Uterus (tissue), 4 donors: ENCODE data around the gene INAFM1. TPM values are rescaled to one million over a fixed set of nuclear protein-coding genes. Genes with fewer than 3 reads are reported as not detected.
"Not testable (repeated sequence)": the region's sequence is repeated elsewhere in the genome, so short reads cannot be mapped to it uniquely, and the experiment has no call there.

Experiments
- DNase-seq, 2 donors: peaks; one replicate each; pipeline ENCODE4 v3.0.0-alpha.2; 2019 to 2020
- H3K27ac ChIP-seq, 2 donors: fragments of 200-600 bp; sonication (generic); 1 replicate in 1 of 2; 2 replicates in 1 of 2; pipeline ENCODE4 v1.5.1; 2016 to 2018
- H3K27me3 ChIP-seq, 2 donors: fragments of 200-600 bp; sonication (generic); one replicate each; pipeline ENCODE4 v1.5.1; 2018 to 2019; ENCODE audit warnings: control low read depth in 1 of 2
- H3K36me3 ChIP-seq, 2 donors: fragments of 200-600 bp; sonication (generic); one replicate each; pipeline ENCODE4 v1.5.1; 2019; ENCODE audit warnings: control low read depth in 1 of 2
- H3K4me1 ChIP-seq, 2 donors: fragments of 200-600 bp; sonication (generic); one replicate each; pipeline ENCODE4 v1.5.1; 2018 to 2019; ENCODE audit warnings: control low read depth in 1 of 2
- H3K4me3 ChIP-seq, 2 donors: fragments of 200-600 bp; sonication (generic); 1 replicate in 1 of 2; 2 replicates in 1 of 2; pipeline ENCODE4 v1.5.1; 2018 to 2019; ENCODE audit warnings: mild to moderate bottlenecking in 1 of 2
- H3K9me3 ChIP-seq, 2 donors: fragments of 200-600 bp; sonication (generic); one replicate each; pipeline ENCODE4 v1.5.1; 2019; ENCODE audit warnings: control low read depth in 1 of 2
- POLR2A ChIP-seq, 2 donors: fragments of 450-650 bp; IDR thresholded peaks; one replicate each; pipeline ENCODE4 v1.6.1; 2016; ENCODE audit warnings: antibody characterized with exemption in 2 of 2, mild to moderate bottlenecking in 1 of 2, moderate library complexity in 1 of 2
- intact Hi-C: fragments of 100-400 bp; cut with DNase I; formaldehyde crosslinking; loops from one replicate; pipeline ENCODE4 v1.15.1; 2023; ENCODE audit warnings: low total_unique reads
- total RNA-seq, 4 donors: library from RNA; depleted of rRNA in 3 of 4; stranded (reverse); fragments of >200 nt in 3 of 4; gene quantifications; one replicate each; pipeline versions ENCODE4 v1.1.0 to v1.2.4, GENCODE V29; 2014 to 2023
- TF ChIP-seq, protein P1 (sequence below), 4 experiments: fragments of 200-600 bp in 2 of 4; fragments of 450-650 bp in 2 of 4; sonication (generic) in 2 of 4; IDR thresholded peaks; one replicate each; pipeline ENCODE4 v1.5.1; 2016 to 2019; ENCODE audit warnings: antibody characterized with exemption in 4 of 4, mild to moderate bottlenecking in 2 of 4, moderate library complexity in 1 of 4
- donor health status: DM: yes; HTN: yes; CAD: no.

Gene INAFM1
- total RNA-seq, 4 donors from 2014 or later, result 2.8 to 39.5 (median 13.5) TPM

DNA sequence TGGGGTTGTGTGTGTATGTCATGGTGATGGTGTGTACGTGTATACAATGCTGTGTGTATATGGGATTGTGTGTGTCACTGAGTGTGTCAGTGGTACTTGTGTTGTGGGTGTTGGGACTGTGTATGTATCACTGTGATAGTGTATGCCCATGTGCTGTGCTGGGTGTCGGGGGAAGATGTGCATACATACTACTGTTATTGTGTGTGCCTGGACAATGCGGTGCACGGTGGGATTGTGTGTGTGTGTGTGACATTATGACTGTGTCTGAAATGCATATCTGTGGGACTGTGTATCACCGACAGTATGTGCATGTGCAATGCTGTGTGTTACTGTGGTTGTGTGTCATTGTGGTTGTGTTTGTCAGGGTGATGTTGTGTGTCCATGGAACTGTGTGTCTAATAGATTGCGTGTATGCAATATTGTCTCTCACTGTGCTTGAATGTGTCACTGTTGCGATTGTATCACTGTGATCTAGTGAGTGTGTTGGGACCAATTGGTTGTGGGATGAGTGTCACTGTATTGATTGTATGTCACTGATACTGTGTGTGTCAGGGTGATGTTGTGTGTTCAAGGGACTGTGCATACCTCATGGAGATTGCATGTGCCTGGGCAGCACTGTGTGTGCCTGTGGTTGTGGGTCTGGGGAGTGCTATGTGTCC is 32.6 kb upstream of the INAFM1 start:
- intact Hi-C loops, result no loop called here
- H3K9me3 ChIP-seq, result no peaks in the 10 kb centered on the region
- H3K4me3 ChIP-seq, result no peak overlapping the region
- H3K36me3 ChIP-seq, result no peaks in the 10 kb centered on the region
- no peak for TF ChIP-seq POLR2A (IDR thresholded peaks at IDR 0.05)
- TF ChIP-seq, protein P1, sequence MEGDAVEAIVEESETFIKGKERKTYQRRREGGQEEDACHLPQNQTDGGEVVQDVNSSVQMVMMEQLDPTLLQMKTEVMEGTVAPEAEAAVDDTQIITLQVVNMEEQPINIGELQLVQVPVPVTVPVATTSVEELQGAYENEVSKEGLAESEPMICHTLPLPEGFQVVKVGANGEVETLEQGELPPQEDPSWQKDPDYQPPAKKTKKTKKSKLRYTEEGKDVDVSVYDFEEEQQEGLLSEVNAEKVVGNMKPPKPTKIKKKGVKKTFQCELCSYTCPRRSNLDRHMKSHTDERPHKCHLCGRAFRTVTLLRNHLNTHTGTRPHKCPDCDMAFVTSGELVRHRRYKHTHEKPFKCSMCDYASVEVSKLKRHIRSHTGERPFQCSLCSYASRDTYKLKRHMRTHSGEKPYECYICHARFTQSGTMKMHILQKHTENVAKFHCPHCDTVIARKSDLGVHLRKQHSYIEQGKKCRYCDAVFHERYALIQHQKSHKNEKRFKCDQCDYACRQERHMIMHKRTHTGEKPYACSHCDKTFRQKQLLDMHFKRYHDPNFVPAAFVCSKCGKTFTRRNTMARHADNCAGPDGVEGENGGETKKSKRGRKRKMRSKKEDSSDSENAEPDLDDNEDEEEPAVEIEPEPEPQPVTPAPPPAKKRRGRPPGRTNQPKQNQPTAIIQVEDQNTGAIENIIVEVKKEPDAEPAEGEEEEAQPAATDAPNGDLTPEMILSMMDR (IDR thresholded peaks at IDR 0.05), result no peak
- no peaks in the 10 kb centered on the region for H3K27me3 ChIP-seq
- peaks cover 4 to 21% of the 10 kb centered on the region in 2 donors for H3K4me1 ChIP-seq
- H3K27ac ChIP-seq, result no peak overlapping the region
- DNase-seq, result no peak

DNA sequence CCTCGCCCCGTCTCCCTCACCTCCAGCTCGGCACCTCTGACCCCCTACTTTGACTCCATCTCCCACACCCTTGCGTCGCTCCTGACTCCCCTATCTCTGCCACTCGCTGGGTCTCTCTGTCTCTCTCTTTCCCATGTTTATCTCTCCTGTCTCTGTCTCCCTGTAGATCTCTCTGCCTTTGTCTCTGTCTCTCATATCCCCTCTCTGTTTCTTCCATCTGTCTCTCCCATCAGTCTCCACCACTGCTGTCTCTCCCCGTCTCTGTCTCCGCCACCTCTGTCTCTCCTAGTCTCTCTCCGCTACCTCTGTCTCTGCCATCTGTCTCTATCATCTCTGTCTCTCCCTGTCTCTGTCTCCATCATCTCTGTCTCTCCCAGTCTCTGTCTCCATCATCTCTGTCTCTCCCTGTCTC is 31.3 kb upstream of the INAFM1 start:
- TF ChIP-seq, protein P1 (IDR thresholded peaks at IDR 0.05), result no peak
- TF ChIP-seq POLR2A (IDR thresholded peaks at IDR 0.05), result no peak
- Histone ChIP-seq H3K4me1 (peaks cover 4 to 21% of the 10 kb centered on the region in 2 donors), H3K36me3 (no peaks in the 10 kb centered on the region), H3K9me3 (no peaks in the 10 kb centered on the region), H3K27me3 (no peaks in the 10 kb centered on the region), H3K4me3 (no peak overlapping the region), H3K27ac (peak overlapping the region; percentile 71 to 73)
- intact Hi-C loops, result no loop called here
- no peak for DNase-seq

DNA sequence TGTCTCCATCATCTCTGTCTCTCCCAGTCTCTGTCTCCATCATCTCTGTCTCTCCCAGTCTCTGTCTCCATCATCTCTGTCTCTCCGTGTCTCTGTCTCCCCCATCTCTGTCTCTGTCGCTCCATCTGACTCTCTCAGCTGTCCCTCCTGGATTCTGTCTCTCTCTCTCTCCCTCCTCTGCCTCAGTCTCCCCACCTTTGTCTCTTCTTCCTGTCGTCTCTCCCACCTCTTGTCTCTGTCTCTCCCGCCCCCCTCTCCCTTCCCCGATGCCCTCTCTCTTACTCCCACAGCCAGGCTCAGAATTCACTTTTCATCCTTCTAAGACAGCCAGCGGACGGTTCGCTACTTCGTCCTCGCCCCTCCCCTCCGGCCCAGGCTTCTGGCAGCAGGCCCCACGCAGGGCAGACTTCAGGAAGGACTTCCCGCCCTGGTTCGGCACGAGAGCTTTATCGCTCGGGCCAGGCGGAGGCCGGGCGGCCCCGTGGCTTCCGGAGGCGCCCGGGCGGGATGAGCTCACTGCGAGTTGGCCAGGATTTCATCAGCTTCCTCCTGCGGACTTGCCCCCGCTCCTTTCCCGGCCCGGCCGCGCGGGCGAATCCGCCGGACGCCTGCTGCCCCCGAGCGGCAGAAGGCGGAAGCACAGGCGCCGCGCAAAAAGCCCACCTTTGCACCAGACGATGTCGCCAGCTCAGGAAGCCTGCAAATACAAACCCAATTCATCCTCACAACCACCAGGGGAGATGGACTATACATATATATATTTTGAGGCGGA is 30.7 kb upstream of the INAFM1 start:
- Histone ChIP-seq H3K4me3 (peak overlapping the region in 1 of 2 donors; percentile 6), H3K9me3 (no peaks in the 10 kb centered on the region), H3K27me3 (no peaks in the 10 kb centered on the region), H3K36me3 (no peaks in the 10 kb centered on the region), H3K4me1 (peaks cover 4 to 21% of the 10 kb centered on the region in 2 donors), H3K27ac (peak overlapping the region; percentile 71 to 73)
- DNase-seq, result peak; percentile 94
- TF ChIP-seq POLR2A (IDR thresholded peaks at IDR 0.05), result peak; percentile 40 to 60
- TF ChIP-seq, protein P1 (IDR thresholded peaks at IDR 0.05), result peak; percentile 97 to 100 (median 100)
- intact Hi-C loops, result no loop called here

DNA sequence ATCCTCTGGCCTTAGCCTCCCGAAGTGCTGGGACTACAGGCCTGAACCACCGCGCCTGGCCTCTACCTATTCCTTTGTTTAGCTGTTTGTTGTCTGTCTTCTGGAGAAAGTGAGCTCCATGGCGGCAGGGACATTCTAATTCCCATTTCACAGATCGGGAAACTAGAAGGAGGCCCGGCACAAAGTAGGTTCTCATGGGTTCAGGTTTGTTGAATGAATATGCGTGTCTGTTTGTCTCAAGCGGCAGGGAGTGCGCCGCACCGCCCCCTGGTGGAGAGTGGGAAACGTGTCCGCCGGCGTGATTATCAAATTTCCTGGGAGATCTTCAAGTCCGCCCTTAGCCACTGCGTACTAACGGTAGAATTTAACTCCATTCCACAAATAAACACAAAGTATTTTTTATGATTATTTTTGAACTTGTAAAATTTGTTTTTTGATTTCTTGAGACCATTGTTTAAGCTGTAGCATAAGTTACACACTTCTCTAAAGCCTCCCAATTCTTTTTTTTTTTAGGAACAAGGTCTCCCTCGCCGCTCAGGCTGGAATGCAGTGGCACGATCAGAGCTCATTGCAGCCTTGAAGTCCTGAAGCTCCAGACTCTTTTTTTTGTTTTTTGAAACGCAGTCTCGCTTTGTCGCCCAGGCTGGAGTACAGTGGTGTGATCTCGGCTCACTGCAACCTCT is 27.2 kb upstream of the INAFM1 start:
- H3K9me3 ChIP-seq, result no peaks in the 10 kb centered on the region
- H3K4me1 ChIP-seq, result peaks cover 0 to 4% of the 10 kb centered on the region in 2 donors
- no peaks in the 10 kb centered on the region for H3K36me3 ChIP-seq
- no peak overlapping the region for H3K27ac ChIP-seq
- H3K27me3 ChIP-seq, result no peaks in the 10 kb centered on the region
- no peak overlapping the region for H3K4me3 ChIP-seq
- peak; percentile 77 to 81 for DNase-seq
- intact Hi-C loops, result loop anchor here (5.0 kb wide), 1 partner anchor 100 kb away; no protein-coding TSS in a partner anchor
- no peak for TF ChIP-seq POLR2A (IDR thresholded peaks at IDR 0.05)
- TF ChIP-seq, protein P1 (IDR thresholded peaks at IDR 0.05), result peak; percentile 83 to 92 (median 85)

DNA sequence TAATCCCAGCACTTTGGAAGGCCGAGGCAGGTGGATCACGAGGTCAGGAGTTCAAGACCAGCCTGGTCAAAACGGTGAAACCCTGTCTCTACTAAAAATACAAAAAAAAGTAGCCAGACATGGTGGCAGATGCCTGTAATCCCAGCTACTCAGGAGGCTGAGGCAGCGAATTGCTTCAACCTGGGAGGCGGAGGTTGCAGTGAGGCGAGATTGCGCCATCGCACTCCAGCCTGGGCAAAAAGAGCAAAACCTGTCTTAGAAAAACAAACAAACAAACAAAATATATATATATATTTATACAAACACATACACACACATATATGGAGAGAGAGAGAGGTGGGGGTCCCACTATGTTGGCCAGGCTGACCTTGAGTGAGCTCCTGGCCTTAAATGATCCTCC is 21.7 kb upstream of the INAFM1 start:
- DNase-seq, H3K4me3 ChIP-seq, H3K27ac ChIP-seq, H3K27me3 ChIP-seq, H3K36me3 ChIP-seq, H3K9me3 ChIP-seq, intact Hi-C loops, H3K4me1 ChIP-seq: not testable (repeated sequence)
